Liver (tissue), 3 donors: ENCODE data around the gene PNPLA1.

Experiments
- CTCF ChIP-seq: fragments of 150-350 bp; IDR thresholded peaks from 2 replicates; pipeline ENCODE4 v1.5.1; 2017; ENCODE audit warnings: improper control_type of control experiment, low read depth, low read length; ENCODE audit not compliant: missing input control
- FOXA2 ChIP-seq: IDR thresholded peaks from 2 replicates; pipeline ENCODE4 v1.6.1; 2016; ENCODE audit warnings: antibody characterized with exemption
- GABPA ChIP-seq, 2 donors: IDR thresholded peaks in 1 of 2; conservative IDR thresholded peaks in 1 of 2; 2 replicates each; pipeline ENCODE4 v1.6.1; 2016; ENCODE audit warnings: antibody characterized with exemption in 2 of 2, mild to moderate bottlenecking in 1 of 2, moderate library complexity in 1 of 2
- HNF4G ChIP-seq: IDR thresholded peaks from 2 replicates; pipeline ENCODE4 v1.6.1; 2016; ENCODE audit warnings: antibody characterized with exemption
- JUND ChIP-seq, 2 donors: IDR thresholded peaks; 2 replicates each; pipeline ENCODE4 v1.6.1; 2016; ENCODE audit warnings: antibody characterized with exemption in 2 of 2
- MAX ChIP-seq: IDR thresholded peaks from 2 replicates; pipeline ENCODE4 v1.6.1; 2016; ENCODE audit warnings: antibody characterized with exemption
- RAD21 ChIP-seq, 2 donors: IDR thresholded peaks; 2 replicates each; pipeline ENCODE4 v1.6.1; 2016; ENCODE audit warnings: antibody characterized with exemption in 2 of 2, mild to moderate bottlenecking in 2 of 2
- REST ChIP-seq: IDR thresholded peaks from 2 replicates; pipeline ENCODE4 v1.6.1; 2016; ENCODE audit warnings: antibody characterized with exemption, mild to moderate bottlenecking
- SP1 ChIP-seq: IDR thresholded peaks from 2 replicates; pipeline ENCODE4 v1.6.1; 2018; ENCODE audit warnings: antibody characterized with exemption, mild to moderate bottlenecking
- TAF1 ChIP-seq: conservative IDR thresholded peaks from 2 replicates; pipeline ENCODE4 v1.6.1; 2016; ENCODE audit warnings: antibody characterized with exemption, mild to moderate bottlenecking
- YY1 ChIP-seq: IDR thresholded peaks from 2 replicates; pipeline ENCODE4 v1.6.1; 2016; ENCODE audit warnings: antibody characterized with exemption, mild to moderate bottlenecking
- ZBTB33 ChIP-seq: IDR thresholded peaks from 2 replicates; pipeline ENCODE4 v1.6.1; 2016; ENCODE audit warnings: antibody characterized with exemption
- donor health status: healthy.
- donor health status: healthy.

GRCh38 chr6:36296240-36296639 is 26.4 kb downstream of the PNPLA1 start:
- no peak for TF ChIP-seq RAD21 (IDR thresholded peaks at IDR 0.05)
- no peak for TF ChIP-seq CTCF
- TF ChIP-seq HNF4G, result no peak
- TF ChIP-seq REST, result no peak
- TF ChIP-seq ZBTB33, result no peak
- TF ChIP-seq YY1, result no peak
- TF ChIP-seq MAX, result no peak
- TF ChIP-seq GABPA (IDR thresholded peaks at IDR 0.05 in 1 of 2, conservative IDR thresholded peaks at IDR 0.05 in 1 of 2), result no peak
- no peak for TF ChIP-seq JUND (IDR thresholded peaks at IDR 0.05)
- TF ChIP-seq TAF1, result no peak
- TF ChIP-seq SP1, result no peak
- TF ChIP-seq FOXA2, result no peak
